Suppressor macrophage treated with lipopolysaccharide for 4 hours (primary cell): ENCODE results near the gene ANO1.
"Not testable (repeated sequence)": the region's sequence is repeated elsewhere in the genome, so short reads cannot be mapped to it uniquely, and the experiment has no call there.

ENCODE experiments used
- DNase-seq: peaks from one replicate; pipeline ENCODE4 v3.0.0-alpha.2; 2020

The ANO1 gene

DNA sequence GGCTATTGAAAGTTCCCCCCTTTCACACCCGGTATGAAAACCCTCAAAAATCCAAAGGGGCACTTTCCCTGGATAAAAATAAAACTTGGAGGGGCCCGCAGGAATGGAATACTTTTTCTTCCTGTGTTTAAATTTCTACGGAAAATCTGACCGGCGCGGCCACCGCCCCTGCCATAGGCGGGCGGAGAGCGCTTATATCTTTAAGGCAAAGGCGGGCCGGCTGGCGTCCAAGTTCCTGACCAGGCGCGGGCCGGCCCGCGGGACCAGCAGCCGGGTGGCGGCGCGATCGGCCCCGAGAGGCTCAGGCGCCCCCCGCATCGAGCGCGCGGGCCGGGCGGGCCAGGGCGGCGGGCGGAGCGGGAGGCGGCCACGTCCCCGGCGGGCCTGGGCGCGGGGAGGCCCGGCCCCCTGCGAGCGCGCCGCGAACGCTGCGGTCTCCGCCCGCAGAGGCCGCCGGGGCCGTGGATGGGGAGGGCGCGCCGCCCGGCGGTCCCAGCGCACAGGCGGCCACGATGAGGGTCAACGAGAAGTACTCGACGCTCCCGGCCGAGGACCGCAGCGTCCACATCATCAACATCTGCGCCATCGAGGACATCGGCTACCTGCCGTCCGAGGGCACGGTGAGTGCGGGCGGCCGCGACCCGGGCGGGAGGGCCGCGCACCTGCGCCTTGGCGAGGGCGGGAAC lies at the start of gene ANO1:
ANO1 (plus strand) TSS at position 223 of the 686 bp plus-strand sequence; CDS start at position 513, 290 bp downstream.
- DNase-seq: no peak

GRCh38 chr11:70029115-70029860 lies 48.8 kb upstream of the ANO1 start:
- DNase-seq: no peak

DNA sequence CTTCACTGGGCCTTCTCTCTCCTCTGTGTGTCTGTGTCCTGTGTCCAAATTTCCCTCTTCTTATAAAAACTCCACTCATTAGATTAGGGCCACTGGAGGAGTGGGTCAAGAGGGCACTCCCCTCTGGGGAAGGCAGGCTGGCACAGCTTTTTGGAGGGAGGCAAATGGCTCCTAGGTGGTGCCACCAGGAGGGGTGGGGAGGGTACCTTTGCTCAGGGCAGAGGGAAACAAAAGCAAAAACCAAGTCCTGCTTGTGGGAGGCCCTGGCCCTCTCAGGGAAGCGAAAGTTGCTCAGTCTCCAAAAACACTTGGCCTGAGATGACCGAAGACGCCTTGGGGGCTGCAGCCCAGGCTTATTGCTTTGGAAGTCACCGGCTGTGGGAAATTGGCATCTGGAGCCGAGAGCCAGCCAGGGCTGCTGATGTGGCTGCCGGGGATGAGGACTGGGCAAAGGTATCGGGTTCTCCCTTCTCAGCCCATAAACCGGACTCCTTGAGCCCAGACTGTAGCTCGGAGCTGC lies 48.2 kb upstream of the ANO1 start:
- DNase-seq: no peak

- no peak for DNase-seq
These were observed 47.7 kb upstream of the ANO1 start for GRCh38 chr11:70030412-70030811.

GRCh38 chr11:70031631-70032469 lies 46.3 kb upstream of the ANO1 start:
- DNase-seq: no peak

DNA sequence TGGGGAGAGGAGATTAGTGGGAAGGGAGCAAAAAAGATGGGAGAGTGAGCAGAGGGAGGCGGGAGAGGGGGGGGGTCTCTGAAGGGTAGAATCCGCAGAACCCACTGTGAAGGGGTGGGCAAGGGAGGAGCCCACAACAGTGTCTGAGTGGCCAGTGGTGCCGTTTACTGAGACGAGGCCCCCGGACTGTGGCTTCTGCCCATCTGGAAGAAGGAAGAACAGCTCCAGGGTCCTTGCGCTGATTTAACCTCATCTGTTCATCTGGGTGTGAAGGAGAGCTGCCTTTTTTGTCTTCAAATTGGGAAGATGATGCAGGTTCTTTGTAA lies 45.7 kb upstream of the ANO1 start:
- DNase-seq: no peak

GRCh38 chr11:70032943-70033710 lies 45.0 kb upstream of the ANO1 start:
- DNase-seq: no peak

DNA sequence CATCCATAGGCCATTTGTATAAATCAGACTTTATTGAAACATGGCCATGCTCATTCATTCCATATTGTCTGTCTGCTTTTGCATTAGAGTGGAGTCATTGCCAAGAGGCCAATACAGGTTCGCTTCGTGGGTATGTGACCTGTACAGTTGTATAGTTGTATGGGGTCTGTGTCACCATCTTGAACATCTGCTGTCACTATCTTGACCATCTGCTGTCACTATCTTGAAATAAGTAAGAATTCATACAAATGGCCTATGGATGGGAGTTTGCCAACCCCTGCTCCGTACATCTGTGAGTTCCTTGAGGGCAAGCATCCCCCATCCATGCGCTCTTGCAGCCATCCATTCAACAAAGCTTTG lies 44.4 kb upstream of the ANO1 start:
- DNase-seq: no peak

- DNase-seq: no peak
These were observed 43.3 kb upstream of the ANO1 start for GRCh38 chr11:70034740-70035365.

GRCh38 chr11:70035665-70036064 lies 42.5 kb upstream of the ANO1 start:
- not testable (repeated sequence) for DNase-seq

- DNase-seq: no peak
These were observed 40.9 kb upstream of the ANO1 start for GRCh38 chr11:70036971-70037882.

DNA sequence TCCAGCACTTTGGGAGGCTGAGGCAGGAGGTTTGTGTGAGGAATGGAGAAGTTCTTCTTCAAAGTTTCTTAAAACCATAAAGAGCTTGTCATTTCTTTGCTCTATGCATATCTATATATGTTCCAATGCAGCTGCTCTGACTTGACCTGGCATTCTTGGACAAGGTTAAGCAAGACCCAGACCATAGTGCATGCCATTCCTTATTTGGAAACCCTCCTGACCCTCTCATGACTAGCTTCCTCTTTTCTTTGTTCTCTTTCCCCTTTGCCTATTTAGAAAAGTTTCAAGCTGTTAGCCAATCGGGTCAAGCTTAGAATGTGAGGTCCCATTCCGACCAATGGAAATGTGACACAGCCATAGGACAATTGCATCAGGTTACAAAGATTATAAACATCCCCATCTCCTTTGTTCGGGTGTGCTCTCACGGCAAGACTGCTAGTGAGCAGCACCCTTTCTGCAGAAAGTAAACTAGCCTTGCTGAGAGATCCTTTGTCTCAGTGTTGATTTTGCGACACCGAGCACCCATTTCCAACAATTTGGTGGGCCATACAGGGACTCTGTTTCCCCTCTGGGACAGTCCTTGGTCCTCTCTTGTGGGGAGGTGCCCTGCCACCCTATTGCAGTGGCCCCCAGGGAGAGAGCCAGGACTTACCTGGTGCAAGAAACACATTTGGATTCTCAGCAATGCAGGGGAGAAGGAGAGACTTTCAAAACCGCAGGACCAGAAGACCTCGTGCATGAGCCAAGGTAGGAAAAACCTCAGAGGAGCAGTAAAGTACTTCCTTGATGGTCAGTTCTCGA lies 39.9 kb upstream of the ANO1 start:
- no peak for DNase-seq

DNA sequence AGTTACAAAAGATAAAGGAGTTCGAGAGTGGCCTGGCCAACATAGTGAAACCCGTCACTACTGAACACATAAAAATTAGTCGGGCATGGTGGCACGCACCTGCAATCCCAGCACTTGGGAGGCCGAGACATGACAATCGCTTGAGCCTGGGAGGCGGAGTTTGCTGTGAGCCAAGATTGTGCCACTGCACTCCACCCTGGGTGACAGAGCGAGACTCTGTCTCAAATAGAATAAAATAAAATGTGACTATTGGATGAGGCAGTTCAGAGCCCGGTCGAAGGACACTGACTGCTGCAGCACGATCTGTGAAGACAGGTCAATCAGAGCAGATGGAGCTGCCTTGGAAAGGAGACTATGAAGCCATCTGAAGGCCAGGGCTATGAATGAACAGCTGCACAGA lies 37.7 kb upstream of the ANO1 start:
- no peak for DNase-seq

DNA sequence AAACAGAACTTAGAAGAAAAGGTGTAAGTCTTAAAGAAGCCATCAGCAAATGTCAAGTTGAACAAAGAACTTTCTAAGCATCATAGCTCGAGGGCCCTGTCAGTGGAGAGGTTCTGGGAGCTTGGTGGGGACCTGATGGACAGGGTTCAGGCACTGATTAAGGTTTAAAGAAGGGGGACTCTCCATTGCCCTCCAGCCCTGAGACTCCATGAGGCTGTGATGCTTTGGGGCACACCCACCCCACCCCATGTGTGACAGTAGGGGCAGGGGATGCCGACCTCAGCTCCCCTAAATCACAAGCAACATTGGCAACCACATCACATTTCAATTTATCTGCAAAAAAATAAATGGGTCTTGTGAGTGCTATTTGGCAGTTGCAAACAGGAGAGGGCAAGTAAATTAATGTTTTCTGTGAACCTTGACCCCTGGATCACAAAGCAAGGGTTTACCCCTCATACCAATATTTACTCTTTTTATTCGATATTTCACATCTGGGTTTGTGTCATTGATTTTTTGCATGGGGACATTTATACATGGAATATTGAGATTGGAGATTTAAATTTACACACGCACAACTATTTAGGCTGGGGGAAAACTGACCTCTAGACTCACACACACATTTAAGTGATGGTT lies 37.1 kb upstream of the ANO1 start:
- DNase-seq: no peak

GRCh38 chr11:70043482-70043881 lies 34.6 kb upstream of the ANO1 start:
- no peak for DNase-seq

- DNase-seq: no peak
These were observed 32.0 kb upstream of the ANO1 start for GRCh38 chr11:70046089-70046488.

- DNase-seq: no peak
These were observed 29.7 kb upstream of the ANO1 start for GRCh38 chr11:70048279-70049024.

GRCh38 chr11:70049045-70049444 lies 29.1 kb upstream of the ANO1 start:
- DNase-seq: no peak

DNA sequence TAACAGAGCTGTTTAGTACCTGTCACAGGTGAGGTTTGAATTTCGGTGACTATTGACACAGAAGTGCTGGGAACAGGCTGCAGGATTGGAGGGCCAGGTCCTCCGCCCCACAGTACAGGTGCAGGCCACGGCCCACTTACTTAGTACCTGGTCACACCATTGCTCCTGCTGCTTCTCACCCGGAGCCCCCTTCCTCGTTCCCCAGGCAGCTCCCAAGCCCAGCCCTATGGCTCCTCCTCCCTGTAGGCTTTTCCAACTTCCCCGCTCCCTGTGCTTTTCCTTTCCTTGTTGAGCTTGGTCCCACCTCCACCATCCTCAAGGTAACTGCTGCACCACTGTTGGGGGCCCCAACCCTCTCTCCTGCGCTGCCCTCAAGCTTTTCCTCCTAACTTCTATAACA lies 27.9 kb upstream of the ANO1 start:
- DNase-seq: no peak
